Measurements from ENCODE around the gene SP1. TPM values are rescaled to one million over a fixed set of nuclear protein-coding genes. Genes with fewer than 3 reads are reported as not detected.

The SP1 gene
- total and polyA plus RNA-seq, 2 donors from 2014 or later: 15.1 to 126 TPM

GRCh38 chr12:53336181-53336681 is 43.7 kb upstream of the SP1 start, which contains the start of gene SP7:
SP7 (minus strand) TSS chr12:53336354; CDS start chr12:53335646, 708 bp downstream.
- no peak for DNase-seq
- intact Hi-C loops (cut with DNase I): loop anchor here (10.0 kb wide), 1 partner anchor 179 kb away; no protein-coding TSS in a partner anchor
- no peak within 1 kb of the TSS for H3K27ac ChIP-seq (ENCODE audit: low read depth in 2 of 2, low read length in 2 of 2)
- no peak within 1 kb of the TSS for H3K4me3 ChIP-seq (ENCODE audit: low read length in 3 of 3)
- no peak for FAIRE-seq
- no peak for TF ChIP-seq CTCF (IDR thresholded peaks at IDR 0.05; ENCODE audit: borderline replicate concordance, extremely low read depth, insufficient read depth)
- no peaks in the 10 kb centered on the region for H3K4me1 ChIP-seq (ENCODE audit: control insufficient read depth in 2 of 3, insufficient read depth in 2 of 3, low read depth in 1 of 3, low read length in 3 of 3)
- no peak within 1 kb of the TSS for H3K9ac ChIP-seq (ENCODE audit: low read length in 3 of 3)
- H3K9me3 ChIP-seq (ENCODE audit: control insufficient read depth in 2 of 3, insufficient read depth in 1 of 3, low read length in 3 of 3): no peaks in the 10 kb centered on the region
- H3K27me3 ChIP-seq (ENCODE audit: control insufficient read depth, insufficient read depth, low read length): peaks cover 2% of the 10 kb centered on the region
- H3K36me3 ChIP-seq (ENCODE audit: control insufficient read depth in 2 of 3, insufficient read depth in 3 of 3, low read length in 3 of 3): no peaks in the 10 kb centered on the region

GRCh38 chr12:53338017-53338416 is 42.0 kb upstream of the SP1 start:
- Histone ChIP-seq H3K9ac (ENCODE audit: low read length in 3 of 3) (no peak overlapping the region), H3K4me1 (ENCODE audit: control insufficient read depth in 2 of 3, insufficient read depth in 2 of 3, low read depth in 1 of 3, low read length in 3 of 3) (no peaks in the 10 kb centered on the region), H3K36me3 (ENCODE audit: control insufficient read depth in 2 of 3, insufficient read depth in 3 of 3, low read length in 3 of 3) (no peaks in the 10 kb centered on the region), H3K27me3 (ENCODE audit: control insufficient read depth, insufficient read depth, low read length) (peaks cover 2% of the 10 kb centered on the region), H3K9me3 (ENCODE audit: control insufficient read depth in 2 of 3, insufficient read depth in 1 of 3, low read length in 3 of 3) (no peaks in the 10 kb centered on the region), H3K27ac (ENCODE audit: low read depth in 2 of 2, low read length in 2 of 2) (no peak overlapping the region), H3K4me3 (ENCODE audit: low read length in 3 of 3) (no peak overlapping the region)
- DNase-seq (no peak), FAIRE-seq (no peak)
- intact Hi-C loops (cut with DNase I): loop anchor here (10.0 kb wide), 1 partner anchor 177 kb away; no protein-coding TSS in a partner anchor
- no peak for TF ChIP-seq CTCF (IDR thresholded peaks at IDR 0.05; ENCODE audit: borderline replicate concordance, extremely low read depth, insufficient read depth)

- no peak for DNase-seq
- intact Hi-C loops (cut with DNase I): loop anchor here (10.0 kb wide), 1 partner anchor 176 kb away; no protein-coding TSS in a partner anchor
Measured at GRCh38 chr12:53338916-53339315, 41.1 kb upstream of the SP1 start.

More at GRCh38 chr12:53338916-53339315, 41.1 kb upstream of the SP1 start:
- no peaks in the 10 kb centered on the region for H3K36me3 ChIP-seq (ENCODE audit: control insufficient read depth in 2 of 3, insufficient read depth in 3 of 3, low read length in 3 of 3)
- H3K4me1 ChIP-seq (ENCODE audit: control insufficient read depth in 2 of 3, insufficient read depth in 2 of 3, low read depth in 1 of 3, low read length in 3 of 3): no peaks in the 10 kb centered on the region
- FAIRE-seq: no peak
- H3K9me3 ChIP-seq (ENCODE audit: control insufficient read depth in 2 of 3, insufficient read depth in 1 of 3, low read length in 3 of 3): no peaks in the 10 kb centered on the region
- no peak overlapping the region for H3K4me3 ChIP-seq (ENCODE audit: low read length in 3 of 3)
- no peak overlapping the region for H3K9ac ChIP-seq (ENCODE audit: low read length in 3 of 3)
- no peak for TF ChIP-seq CTCF (IDR thresholded peaks at IDR 0.05; ENCODE audit: borderline replicate concordance, extremely low read depth, insufficient read depth)
- peaks cover 2% of the 10 kb centered on the region for H3K27me3 ChIP-seq (ENCODE audit: control insufficient read depth, insufficient read depth, low read length)
- H3K27ac ChIP-seq (ENCODE audit: low read depth in 2 of 2, low read length in 2 of 2): no peak overlapping the region

Data from kidney (tissue), 14 donors.